LHCN-M2 (cell line): Measurements from ENCODE around the gene GPR153. TPM values are rescaled to one million over a fixed set of nuclear protein-coding genes. Genes with fewer than 3 reads are reported as not detected.
A peak's percentile ranks its signal among the peaks of the same experiment; 100 is the strongest.

Source experiments
- DNase-seq: peaks from one replicate; pipeline ENCODE4 v3.0.0-alpha.2; 2012; ENCODE audit warnings: low read depth
- total RNA-seq: library from RNA; depleted of rRNA; stranded (reverse); fragments of >200 nt; gene quantifications from 2 replicates; pipeline ENCODE4 v1.2.3, GENCODE V29; 2014; rRNA removed

GPR153 gene
- total RNA-seq, 1 experiment from 2014 or later = 43.0 TPM

- no peak for DNase-seq
Observed at GRCh38 chr1:6206520-6206855, 54.4 kb downstream of the GPR153 start.

GRCh38 chr1:6205849-6206519, 54.9 kb downstream of the GPR153 start, which contains the start of gene RNF207:
TSS of gene RNF207 (plus strand) at chr1:6206119. CDS start at chr1:6206536, 417 bp downstream.
- DNase-seq = no peak

GRCh38 chr1:6202256-6202655, 58.6 kb downstream of the GPR153 start:
- DNase-seq = no peak

- DNase-seq = no peak
Observed at GRCh38 chr1:6200188-6200809, 60.6 kb downstream of the GPR153 start.

- peak; percentile 99 for DNase-seq
Observed at GRCh38 chr1:6199298-6200187, 61.4 kb downstream of the GPR153 start, which contains the start of gene RPL22. TSS of gene RPL22 (minus strand) at chr1:6199595. CDS start at chr1:6199573, 22 bp downstream.

GRCh38 chr1:6198646-6199297, 62.1 kb downstream of the GPR153 start:
- no peak for DNase-seq

- DNase-seq = peak; percentile 45
Observed at GRCh38 chr1:6197746-6198427, 63.0 kb downstream of the GPR153 start.

Other genes with a start within 250 kb of the GPR153 start
- 0.96 and 1.0 TPM in 2 replicates for gene KCNAB2, start 215.2 kb downstream of the GPR153 start, total RNA-seq
- 0.06 TPM in 1 of 2 replicates, not detected in the other for gene CHD5, start 80.8 kb downstream of the GPR153 start, total RNA-seq
- 111 and 136 TPM in 2 replicates for gene RPL22, start 61.5 kb downstream of the GPR153 start, total RNA-seq
- 1.0 and 1.3 TPM in 2 replicates for gene RNF207, start 55.0 kb downstream of the GPR153 start, total RNA-seq
- gene ICMT, start 25.1 kb downstream of the GPR153 start, total RNA-seq = 135 and 145 TPM in 2 replicates
- not detected in 2 replicates for gene HES3, start 16.9 kb downstream of the GPR153 start, total RNA-seq
- gene ACOT7, start 132.7 kb upstream of the GPR153 start, total RNA-seq = 41.3 and 42.7 TPM in 2 replicates
- gene HES2, start 158.8 kb upstream of the GPR153 start, total RNA-seq = 0.06 TPM in 1 of 2 replicates, not detected in the other
- gene ESPN, start 163.7 kb upstream of the GPR153 start, total RNA-seq = not detected in 2 replicates
- gene TNFRSF25, start 205.1 kb upstream of the GPR153 start, total RNA-seq = 0.58 and 0.98 TPM in 2 replicates
- 1.8 and 2.2 TPM in 2 replicates for gene PLEKHG5, start 230.6 kb upstream of the GPR153 start, total RNA-seq